ENCODE data around the gene IQCK.
"Not testable (repeated sequence)": the region's sequence is repeated elsewhere in the genome, so short reads cannot be mapped to it uniquely, and the experiment has no call there.

Gene IQCK, protein sequence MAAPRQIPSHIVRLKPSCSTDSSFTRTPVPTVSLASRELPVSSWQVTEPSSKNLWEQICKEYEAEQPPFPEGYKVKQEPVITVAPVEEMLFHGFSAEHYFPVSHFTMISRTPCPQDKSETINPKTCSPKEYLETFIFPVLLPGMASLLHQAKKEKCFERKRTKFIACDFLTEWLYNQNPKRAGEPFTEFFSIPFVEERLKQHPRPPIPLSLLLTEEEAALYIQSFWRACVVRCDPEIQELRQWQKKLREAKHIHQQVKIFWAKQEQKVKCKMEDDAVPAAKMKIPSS

DNA sequence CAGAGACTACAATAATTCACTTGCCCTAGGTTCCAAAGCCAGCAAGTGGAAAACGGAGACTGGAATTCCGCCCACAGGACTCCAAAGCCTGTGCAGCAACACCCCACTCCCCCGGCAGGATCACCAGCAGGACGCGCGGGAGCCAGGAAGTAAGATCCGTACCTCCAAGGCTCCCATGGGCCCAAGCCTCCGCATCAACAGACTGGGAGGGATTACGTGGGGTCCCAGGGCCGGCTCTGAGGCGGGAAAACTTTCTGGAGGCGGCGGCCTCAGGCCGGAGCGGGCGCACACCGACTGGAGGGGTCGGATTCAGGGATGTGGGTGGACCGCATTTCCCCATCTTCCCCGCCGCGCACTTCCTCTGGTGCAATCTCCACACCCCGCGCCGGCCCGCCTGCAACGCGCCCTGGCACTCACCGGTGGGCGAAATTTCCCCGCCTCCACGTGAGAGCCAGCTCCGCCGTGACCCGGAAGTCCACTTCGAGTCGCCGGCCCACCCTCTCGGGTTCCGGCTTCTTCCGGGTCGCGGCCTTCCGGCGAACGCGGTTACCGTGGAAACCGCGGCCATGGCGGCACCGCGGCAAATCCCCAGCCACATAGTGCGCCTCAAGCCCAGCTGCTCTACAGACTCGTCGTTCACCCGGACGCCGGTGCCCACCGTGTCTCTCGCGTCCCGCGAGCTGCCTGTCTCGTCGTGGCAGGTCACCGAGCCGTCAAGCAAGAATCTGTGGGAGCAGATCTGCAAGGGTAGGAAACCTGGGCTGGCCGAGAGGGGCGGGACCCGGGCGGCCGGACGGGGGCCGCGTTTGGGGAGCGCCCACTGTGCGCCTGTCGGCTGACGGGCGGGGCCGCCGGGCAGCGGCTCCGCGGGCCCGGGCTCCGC lies at the start of gene IQCK, which contains the start of gene KNOP1:
Gene IQCK (plus strand): TSS at position 531 of the 883 bp plus-strand sequence. CDS start 36 bp downstream, at position 567.
Gene KNOP1 (minus strand): TSS at position 487 of the 883 bp plus-strand sequence. CDS start 3,192 bp downstream, outside the sequence.
- peak; percentile 93 for DNase-seq (ENCODE audit: low spot score)

DNA sequence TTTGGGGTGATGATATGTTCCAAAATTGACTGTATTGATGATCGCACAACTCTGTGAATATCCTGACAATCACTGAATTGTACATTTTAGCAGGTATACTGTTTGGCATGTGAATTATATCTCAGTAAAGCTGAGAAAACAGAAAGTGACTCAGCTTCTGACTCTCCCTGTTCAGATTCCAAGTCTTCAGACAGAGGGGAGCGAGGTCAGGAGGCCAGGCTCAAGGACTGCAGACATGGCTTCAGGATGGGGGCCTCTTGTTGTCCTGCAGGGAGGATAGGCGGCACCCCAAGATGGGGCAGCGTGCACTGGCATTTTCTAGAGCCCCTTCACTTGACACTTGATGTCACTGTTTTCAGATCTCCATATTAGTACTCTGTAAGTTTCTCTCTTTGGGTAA lies 45.7 kb upstream of the IQCK start:
- DNase-seq (ENCODE audit: low spot score): no peak

DNA sequence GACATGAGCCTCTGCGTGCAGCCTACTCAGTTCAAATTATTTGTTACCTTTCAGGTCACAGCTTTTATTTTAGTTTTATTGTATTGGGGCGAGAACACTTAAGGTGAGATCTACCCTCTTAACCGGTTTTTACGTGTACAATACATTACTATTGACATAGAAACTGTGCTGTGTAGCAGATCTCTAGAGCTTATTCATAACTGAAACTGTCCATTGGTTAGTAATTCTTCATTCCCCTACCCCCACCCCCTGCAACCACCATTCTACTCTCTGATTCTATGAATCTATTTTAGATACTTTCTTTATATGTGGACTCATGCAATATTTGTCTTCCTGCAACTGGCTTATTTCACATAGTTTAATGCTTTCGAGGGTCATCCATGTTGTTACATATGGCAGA lies 43.6 kb upstream of the IQCK start:
- DNase-seq (ENCODE audit: low spot score): no peak

DNA sequence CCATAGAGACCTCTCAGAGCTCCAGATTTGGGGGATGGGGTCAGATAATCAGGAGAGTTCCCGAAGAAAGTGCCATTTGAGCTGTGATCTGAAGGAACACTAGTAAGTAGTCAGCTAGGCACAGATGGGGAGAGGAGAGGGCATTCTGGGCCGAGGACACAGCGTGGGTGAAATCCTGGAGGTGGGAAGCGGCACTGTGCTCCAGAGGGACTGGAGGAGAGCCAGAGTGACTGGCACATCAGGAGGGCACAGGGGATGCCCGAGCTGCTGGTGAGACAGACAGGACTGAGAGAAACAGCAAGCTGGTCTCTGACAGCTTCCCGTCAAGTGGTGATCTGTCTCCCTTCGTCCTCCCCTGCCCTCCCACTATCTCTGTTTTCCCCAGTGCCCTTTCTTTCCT lies 40.7 kb upstream of the IQCK start:
- no peak for DNase-seq (ENCODE audit: low spot score)

DNA sequence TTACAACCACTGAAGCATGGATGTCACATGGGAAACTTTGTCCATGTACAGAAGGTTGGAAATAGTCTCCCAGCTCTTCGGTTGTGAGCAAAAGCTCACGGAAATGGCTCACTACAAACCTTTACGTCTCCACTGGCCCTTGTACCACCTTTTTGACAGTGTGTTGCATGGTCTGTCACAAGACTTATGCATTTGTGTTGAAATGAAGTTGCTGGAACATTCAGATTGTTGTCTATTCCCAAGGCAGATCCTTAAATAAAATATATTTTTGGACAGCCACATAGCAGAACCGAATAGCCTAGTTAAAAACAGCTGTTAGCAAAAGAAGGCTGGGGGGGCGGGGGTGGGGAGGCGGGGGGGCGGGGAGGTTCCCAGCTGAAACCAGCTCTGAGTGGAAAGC lies 39.3 kb upstream of the IQCK start:
- DNase-seq (ENCODE audit: low spot score): no peak

DNA sequence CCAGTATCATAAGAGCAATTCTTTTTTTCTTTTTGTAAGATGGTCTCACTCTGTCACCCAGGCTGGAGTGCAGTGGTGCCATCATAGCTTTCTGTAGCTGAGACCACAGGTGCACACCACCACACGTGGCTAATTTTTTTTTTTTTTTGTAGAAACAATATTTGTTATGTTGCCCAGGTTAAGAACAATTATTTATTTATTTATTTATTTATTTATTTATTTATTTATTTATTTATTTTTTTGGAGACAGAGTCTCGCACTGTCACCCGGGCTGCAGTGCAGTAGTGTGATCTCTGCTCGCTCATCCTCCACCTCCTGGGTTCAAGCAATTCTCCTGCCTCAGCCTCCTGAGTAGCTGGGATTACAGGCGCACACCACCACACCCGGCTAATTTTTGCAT lies 38.8 kb upstream of the IQCK start:
- not testable (repeated sequence) for DNase-seq (ENCODE audit: low spot score)

DNA sequence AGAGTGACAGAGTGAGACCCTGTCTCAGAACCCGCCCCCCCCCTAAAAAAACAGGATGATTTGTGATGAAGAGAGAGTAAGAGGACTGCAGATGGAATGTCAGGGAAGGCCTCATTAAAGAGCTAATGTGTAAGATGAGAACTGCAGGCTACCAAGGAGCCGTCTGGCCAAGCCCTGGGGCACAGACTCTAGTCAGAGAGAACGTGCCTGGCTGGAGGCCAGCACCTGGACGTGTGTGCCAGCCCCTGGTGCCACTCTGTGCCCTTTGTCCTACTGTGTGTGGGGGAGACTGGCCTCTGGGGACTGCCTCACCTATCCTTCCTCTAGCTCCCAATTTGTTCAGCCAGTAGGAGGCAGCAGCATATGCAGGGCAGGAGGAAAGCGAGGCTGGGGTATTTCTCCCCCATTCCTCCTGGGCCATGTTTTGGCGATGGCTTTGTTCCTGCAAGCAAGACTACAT lies 37.2 kb upstream of the IQCK start:
- DNase-seq (ENCODE audit: low spot score): no peak

DNA sequence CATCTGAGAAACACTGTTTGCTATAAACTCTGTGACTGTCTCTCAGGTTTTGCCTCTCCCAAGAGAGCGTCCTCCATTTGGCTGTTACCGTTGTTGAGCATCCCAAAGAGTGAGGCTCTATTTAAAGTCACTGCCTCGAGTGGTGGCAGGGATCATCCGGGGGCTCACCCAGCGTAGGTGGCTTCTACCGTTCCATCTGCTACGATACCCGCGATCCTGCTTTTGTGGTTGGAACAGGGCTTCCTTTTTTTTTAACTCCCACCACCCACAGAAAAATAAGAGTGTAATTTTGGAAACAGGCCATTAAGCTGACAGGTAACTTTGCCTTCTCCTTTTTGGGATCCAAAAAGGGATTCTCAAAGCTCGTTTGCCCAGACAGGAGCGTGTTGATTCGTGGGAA lies 36.4 kb upstream of the IQCK start:
- DNase-seq (ENCODE audit: low spot score): no peak

DNA sequence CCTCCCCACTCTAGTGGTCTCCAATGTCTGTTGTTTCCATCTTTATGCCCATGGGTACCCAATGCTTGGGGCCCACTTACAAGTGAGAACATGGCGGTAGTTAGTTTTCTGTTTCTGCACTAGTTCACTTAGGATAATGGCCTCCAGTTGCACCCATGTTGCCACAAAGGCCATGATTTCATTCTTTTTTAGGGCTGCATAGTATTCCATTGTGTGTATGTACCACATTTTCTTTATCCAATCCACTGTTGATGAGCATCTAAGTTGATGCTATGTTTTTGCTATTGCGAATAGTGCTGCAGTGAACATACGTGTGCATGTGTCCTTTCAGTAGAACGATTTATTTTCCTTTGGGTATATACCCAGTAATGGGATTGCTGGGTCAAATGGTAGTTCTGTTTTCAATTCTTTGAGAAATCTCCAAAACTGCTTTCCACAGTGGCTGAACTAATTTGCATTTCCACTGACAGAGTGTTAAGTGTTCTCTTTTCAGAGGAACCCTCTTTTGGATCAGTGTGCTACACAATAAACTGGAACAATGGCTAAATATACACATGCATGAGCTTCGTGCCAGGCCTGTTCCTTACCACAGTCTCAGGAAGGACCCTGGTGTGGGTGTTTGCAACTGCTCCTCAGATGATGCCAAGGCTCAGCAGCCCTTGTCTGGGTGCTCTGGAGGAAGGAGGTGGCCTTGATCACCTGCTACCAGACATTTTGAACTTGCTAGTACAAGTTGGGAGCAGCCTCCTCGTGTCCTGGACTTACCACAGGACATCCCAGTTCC lies 34.4 kb upstream of the IQCK start:
- no peak for DNase-seq (ENCODE audit: low spot score)

DNA sequence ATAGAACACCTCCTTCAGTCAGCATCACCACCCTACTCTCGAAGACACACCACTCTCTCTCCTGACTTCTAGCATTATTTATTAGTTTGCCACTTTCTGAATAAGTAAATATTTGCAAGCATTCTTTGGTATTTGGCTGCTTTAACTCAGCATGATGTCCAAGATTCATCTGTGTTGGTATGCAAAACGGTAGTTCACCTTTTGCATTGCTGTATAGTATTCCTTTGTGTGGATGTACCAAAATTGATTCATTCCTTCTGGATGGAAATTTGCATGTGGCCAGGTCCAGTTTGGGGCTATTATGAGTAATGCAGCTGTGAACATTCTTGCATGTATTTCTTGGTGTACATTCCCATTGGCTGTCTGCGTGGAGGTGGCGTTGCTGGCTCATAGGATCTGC lies 32.9 kb upstream of the IQCK start:
- no peak for DNase-seq (ENCODE audit: low spot score)

DNA sequence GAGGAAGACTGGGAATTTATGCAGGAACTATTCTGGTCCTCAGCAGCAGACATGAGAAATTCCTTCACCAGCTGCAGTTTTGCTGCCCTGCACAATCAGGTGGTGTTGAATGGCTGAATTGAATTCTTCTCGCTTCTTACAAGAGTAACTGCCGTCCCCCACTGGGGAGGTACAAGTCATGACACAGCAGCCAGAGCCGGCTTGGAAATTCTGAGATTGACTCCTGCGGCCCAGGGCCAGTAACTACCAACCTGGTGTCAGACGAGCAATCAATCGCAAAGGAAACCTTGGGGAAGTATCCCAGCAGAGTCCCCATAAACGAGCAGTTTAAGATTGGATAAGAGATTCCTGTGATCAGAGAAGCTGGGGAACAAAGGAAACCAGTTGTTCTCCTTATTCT lies 30.8 kb upstream of the IQCK start:
- DNase-seq (ENCODE audit: low spot score): no peak

DNA sequence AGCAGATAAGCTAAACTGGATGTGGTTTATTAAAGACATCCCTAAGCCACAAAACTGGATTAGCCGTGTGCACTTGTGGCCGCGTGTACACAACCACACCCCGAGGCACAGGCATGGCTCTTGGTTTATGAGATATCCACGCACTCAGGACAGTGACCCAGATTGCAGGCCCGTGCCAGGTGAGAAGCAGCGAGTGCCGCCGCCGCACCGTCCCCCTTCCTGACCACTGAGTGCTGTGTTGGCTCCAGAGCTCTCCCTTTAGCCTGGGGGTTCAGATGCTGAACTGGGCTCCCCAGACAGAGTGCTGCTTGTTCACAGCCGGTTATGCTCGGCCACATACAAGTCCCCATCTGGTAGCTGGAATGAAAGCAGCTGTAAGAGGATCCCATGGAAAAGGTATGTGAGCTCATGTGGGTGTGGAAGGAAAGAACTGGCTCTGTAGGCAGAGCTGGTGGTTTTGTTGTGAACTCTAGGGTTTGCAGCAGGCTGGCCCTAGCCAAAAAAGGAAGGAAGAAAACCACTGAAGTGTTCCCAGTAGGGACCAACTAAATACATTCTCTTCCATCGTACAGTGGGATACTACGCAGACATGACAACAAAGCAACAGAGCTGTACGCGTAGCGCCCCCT lies 29.6 kb upstream of the IQCK start:
- no peak for DNase-seq (ENCODE audit: low spot score)

DNA sequence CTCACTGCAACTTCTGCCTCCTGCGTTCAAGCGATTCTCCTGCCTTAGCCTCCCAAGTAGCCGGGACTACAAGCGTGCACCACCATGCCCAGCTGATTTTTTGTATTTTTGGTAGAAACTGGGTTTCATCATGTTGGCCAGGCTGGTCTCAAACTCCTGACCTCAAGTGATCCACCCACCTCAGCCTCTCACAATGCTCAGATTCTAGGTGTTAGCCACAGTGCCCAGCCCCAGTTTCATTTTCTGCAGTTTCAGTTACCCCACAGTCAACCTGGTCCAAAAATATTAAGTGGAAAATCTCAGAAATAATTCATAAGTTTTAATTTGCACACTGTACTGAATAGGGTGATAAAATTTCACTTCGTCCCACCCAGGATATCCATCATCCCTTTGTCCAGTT lies 28.7 kb upstream of the IQCK start:
- no peak for DNase-seq (ENCODE audit: low spot score)

DNA sequence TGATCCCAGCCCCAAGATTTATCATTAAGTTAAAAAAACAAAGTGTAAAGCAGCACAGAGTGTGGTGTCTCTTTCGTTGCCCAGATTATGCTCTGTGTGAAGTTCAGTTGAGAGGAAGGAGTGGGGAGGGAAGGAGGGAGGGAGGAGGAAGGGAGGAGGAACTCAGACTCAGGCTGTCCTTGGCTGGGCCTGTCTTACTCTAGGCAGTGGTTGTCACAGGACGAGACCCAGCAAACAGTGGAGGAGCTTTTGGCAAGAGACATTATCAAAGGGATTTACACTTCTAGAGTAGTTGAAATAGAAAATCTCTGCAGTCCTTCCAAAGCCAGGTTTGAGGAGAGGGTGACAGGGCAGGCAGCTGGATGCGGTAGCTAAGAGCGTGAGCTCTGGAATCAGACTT lies 27.9 kb upstream of the IQCK start:
- no peak for DNase-seq (ENCODE audit: low spot score)

DNA sequence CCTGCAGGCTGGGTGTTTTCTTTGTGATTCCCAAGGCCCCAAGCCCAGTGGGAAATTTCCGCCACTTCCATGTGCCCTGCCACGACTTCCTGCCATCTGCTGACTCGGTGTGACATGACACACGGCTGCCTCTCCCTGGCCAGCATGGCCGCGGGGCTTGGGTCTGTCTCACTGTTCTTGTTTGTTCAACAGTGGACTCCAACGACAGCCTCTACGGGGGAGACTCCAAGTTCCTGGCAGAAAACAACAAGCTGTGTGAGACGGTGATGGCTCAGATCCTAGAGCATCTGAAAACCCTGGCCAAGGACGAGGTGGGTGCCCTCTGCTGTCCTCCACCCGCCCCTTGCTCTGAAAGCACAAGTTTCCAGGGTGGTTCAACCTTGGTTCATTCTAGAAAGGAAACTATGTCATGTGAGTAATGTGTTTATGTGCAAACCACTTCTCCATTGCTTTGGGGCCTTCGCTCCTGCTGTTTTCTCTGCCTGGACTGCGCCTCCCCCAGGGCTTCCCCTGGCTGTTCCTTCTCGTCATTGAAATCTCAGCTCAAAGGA lies 26.8 kb upstream of the IQCK start:
- no peak for DNase-seq (ENCODE audit: low spot score)

DNA sequence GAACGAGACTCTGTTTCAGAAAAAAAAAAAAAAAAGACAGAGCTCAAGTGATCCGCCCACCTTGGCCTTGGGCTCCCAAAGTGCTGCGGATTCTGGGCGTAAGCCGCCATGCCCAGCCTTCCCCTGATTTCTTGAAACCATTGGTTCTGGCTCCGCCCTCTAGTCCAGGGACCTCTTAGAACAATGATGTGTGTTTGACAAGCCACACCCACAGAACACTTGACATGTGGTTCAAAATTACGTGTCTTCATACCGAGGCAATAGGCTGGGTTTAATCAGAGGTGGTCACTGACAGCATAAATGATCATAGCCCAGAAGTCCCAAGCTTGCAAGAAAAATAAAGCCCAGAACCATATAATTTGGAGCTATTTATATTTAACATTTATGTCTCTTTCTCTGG lies 23.1 kb upstream of the IQCK start:
- no peak for DNase-seq (ENCODE audit: low spot score)

DNA sequence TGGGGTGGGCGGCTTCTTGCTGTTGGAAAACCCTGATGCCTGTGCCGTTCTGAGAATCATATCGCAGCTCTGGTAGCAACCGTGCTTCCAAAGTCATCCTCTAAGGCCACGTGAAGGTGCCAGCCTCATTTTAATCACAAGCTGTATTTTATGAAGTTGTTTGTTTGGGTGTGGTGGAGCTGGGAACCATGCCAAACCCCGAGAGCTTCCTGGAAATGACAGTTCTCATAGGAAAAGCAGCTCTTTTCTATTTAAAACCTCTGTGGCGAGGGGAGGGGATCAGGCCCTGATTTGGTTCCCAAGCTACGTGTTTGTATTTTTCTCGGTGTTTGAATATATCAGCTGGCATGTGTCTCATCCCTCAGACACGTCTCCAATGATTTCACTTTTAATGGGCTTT lies 21.7 kb upstream of the IQCK start:
- no peak for DNase-seq (ENCODE audit: low spot score)

DNA sequence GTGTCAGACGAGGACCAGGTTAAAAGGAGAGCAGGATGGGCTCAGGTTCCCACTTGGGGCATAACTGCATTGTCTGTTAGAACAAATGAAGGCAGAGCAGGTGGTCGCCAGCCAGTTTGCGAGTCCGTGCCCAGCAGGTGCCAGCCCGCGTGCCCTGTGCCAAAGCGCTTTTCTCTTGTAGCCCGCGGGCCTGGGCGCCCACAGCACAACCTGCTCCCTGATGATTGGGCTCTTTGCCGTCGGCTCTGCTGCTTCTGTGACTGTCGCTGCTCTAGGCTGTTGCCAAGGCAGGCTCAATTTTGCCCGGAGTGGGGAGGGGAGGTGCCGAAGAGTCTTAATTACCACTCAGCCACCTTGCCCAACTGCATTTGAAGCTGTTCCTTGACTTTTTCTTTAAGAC lies 21.1 kb upstream of the IQCK start:
- DNase-seq (ENCODE audit: low spot score): no peak

DNA sequence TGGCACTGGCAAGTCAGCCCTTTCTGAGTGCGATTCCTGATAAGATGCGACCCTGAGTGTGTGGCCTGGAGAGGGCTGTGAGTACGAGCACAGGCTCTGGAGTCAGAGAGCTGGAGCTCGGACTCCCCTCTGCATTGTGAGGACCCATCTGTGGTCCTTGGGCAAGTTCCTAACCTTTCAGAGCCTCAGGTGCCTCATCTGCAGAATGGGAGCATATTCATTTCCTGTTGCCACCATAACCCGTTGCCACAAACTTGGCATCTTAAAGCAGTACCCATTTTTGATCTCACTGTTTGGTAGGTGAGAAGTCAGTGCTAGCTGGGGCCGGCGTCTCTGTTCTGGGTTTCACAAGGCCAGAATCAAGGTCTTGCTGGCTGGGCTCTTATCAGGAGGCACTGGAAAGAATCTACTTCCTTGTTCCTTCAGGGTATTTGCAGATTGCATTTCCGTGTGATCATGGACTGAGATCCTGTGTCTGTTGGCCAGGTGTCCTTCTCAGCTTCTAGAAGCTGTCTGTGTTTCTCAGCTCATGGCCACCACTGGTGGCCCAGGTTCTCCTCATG lies 20.2 kb upstream of the IQCK start:
- no peak for DNase-seq (ENCODE audit: low spot score)

DNA sequence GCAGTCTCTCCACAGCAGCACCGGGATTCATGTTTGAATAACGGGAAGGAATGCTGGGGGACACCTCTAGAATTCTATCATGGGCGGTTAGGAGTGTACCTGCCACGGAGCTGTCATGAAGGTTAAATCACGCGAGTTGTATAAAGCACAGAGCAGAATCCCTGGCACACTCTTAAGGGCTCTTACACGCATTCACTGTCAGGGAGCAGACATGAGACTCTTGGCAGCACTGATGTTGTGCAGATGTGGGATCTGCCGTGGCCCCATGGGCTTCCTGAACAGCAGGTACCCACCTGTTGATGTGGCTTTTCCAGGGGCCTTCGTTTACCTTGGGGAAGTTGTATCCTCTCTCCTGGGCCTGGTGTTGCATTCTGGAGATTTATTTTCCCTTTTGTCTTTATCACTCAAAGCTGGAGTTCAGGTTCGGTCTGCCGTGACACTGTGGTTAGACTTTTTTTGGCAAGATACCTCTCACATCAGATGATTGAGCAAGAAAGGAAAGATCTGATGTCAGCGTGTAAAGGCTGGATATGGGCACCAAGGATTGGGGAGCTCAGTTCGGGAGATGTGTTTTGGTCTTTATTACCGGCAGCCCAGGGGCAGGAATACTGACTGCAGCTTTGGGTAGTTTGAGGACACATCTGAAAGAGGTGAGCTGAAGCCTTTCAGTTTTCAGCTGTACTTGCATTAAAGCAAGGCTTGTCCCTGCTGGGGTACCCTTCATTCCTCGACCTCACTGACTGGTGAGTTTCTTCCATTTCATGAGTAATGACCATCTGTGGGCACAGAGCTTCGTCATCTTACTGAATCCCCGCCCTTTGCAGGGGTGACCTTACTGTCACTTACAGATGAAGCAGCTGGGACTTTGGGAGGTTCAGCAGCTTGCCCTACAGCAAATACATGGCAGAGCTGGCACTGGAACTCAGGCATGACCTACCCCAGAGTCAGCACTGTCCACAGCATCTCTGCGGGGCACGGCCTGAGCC lies 19.3 kb upstream of the IQCK start:
- DNase-seq (ENCODE audit: low spot score): no peak

All from D341Med (cell line).